SK-N-SH (cell line): ENCODE data around the gene TNFAIP8L1. TPM values are rescaled to one million over a fixed set of nuclear protein-coding genes. Genes with fewer than 3 reads are reported as not detected.

Source experiments
- CTCF ChIA-PET: fragments of 300-600, 350-600 bp; formaldehyde crosslinking; extraction: SDS; loops from one replicate; lab custom pipeline; 2021; lab: Yijun Ruan, JAX
- POLR2A ChIA-PET: fragments of 350-600 bp; sonication (Branson Sonifier 250); formaldehyde crosslinking; extraction: SDS; loops from one replicate; lab custom pipeline; 2020; ENCODE audit warnings: antibody characterized with exemption, inconsistent platforms; lab: Yijun Ruan, JAX
- DNase-seq: peaks from one replicate; pipeline ENCODE4 v3.0.0; 2012
- H2AFZ ChIP-seq: fragments of 200-600 bp; sonication (generic); 2 replicates; pipeline ENCODE4 v1.8.1; 2016; ENCODE audit warnings: antibody characterized with exemption, mild to moderate bottlenecking, low read depth
- H3F3A ChIP-seq: fragments of 200-600 bp; sonication (generic); replicated peaks from 2 replicates; pipeline ENCODE3; 2016; ENCODE audit warnings: antibody characterized with exemption, mild to moderate bottlenecking; ENCODE audit not compliant: insufficient read depth
- H3K27ac ChIP-seq, 2 experiments: fragments of 200-500 bp in 1 of 2; fragments of 200-600 bp in 1 of 2; sonication (Bioruptor generic) in 1 of 2; sonication (generic), shearing (Covaris generic) in 1 of 2; 2 replicates each; pipeline versions ENCODE4 v1.5.1 to v1.6.1; 2014 to 2016; ENCODE audit warnings: low read depth in 2 of 2, inconsistent platforms in 1 of 2, low read length in 1 of 2, mild to moderate bottlenecking in 1 of 2, mixed read lengths in 1 of 2
- H3K27me3 ChIP-seq: fragments of 200-600 bp; sonication (generic), shearing (Covaris generic); 2 replicates; pipeline ENCODE4 v1.6.1; 2016; ENCODE audit warnings: mixed run types; ENCODE audit not compliant: insufficient read depth
- H3K36me3 ChIP-seq, 2 experiments: fragments of 200-500 bp in 1 of 2; fragments of 200-600 bp in 1 of 2; sonication (Bioruptor generic) in 1 of 2; sonication (generic) in 1 of 2; replicated peaks in 1 of 2; 2 replicates each; pipeline versions ENCODE3 to v1.5.1; 2014 to 2016; ENCODE audit warnings: low read length in 1 of 2, mild to moderate bottlenecking in 1 of 2; ENCODE audit not compliant: insufficient read depth in 2 of 2, control insufficient read depth in 1 of 2
- H3K4me1 ChIP-seq, 2 experiments: fragments of 200-500 bp in 1 of 2; fragments of 200-600 bp in 1 of 2; sonication (Bioruptor generic) in 1 of 2; sonication (generic), shearing (Covaris generic) in 1 of 2; 2 replicates each; pipeline versions ENCODE4 v1.5.1 to v1.6.1; 2014 to 2016; ENCODE audit warnings: low read depth in 1 of 2, low read length in 1 of 2, mixed run types in 1 of 2; ENCODE audit not compliant: insufficient read depth in 2 of 2, control insufficient read depth in 1 of 2
- H3K4me2 ChIP-seq: fragments of 200-600 bp; sonication (generic), shearing (Covaris generic); 2 replicates; pipeline ENCODE4 v1.6.1; 2017; ENCODE audit warnings: mixed run types
- H3K4me3 ChIP-seq, 2 experiments: fragments of 200-500 bp in 1 of 2; fragments of 200-600 bp in 1 of 2; sonication (Bioruptor generic) in 1 of 2; sonication (generic), shearing (Covaris generic) in 1 of 2; 2 replicates each; pipeline versions ENCODE4 v1.5.1 to v1.8.1; 2014 to 2016; ENCODE audit warnings: low read depth in 2 of 2, inconsistent platforms in 1 of 2, low read length in 1 of 2, mild to moderate bottlenecking in 1 of 2, mixed read lengths in 1 of 2, moderate library complexity in 1 of 2
- H3K79me2 ChIP-seq: fragments of 200-600 bp; sonication (generic); 2 replicates; pipeline ENCODE4 v1.8.1; 2017; ENCODE audit warnings: mild to moderate bottlenecking; ENCODE audit not compliant: insufficient read depth
- H3K9ac ChIP-seq: fragments of 200-600 bp; sonication (generic); 2 replicates; pipeline ENCODE4 v1.6.1; 2017; ENCODE audit warnings: mixed run types
- H3K9me2 ChIP-seq: fragments of 200-600 bp; sonication (generic); 2 replicates; pipeline ENCODE4 v1.6.1; 2017; ENCODE audit warnings: mixed run types
- H3K9me3 ChIP-seq: fragments of 200-600 bp; sonication (generic); 2 replicates; pipeline ENCODE4 v1.6.1; 2017; ENCODE audit warnings: mixed run types, mild to moderate bottlenecking, moderate library complexity
- H4K20me1 ChIP-seq: fragments of 200-600 bp; sonication (generic); 2 replicates; pipeline ENCODE4 v1.6.1; 2017; ENCODE audit warnings: mild to moderate bottlenecking, mixed run types; ENCODE audit not compliant: insufficient read depth
- ELF1 ChIP-seq: IDR thresholded peaks from 2 replicates; pipeline ENCODE4 v1.4.0; 2012
- EP300 ChIP-seq, 2 experiments: IDR thresholded peaks; 2 replicates each; pipeline versions ENCODE4 v1.4.0 to v1.6.1; 2012; ENCODE audit warnings: borderline replicate concordance in 1 of 2, low read depth in 1 of 2, low read length in 1 of 2
- EZH2phosphoT487 ChIP-seq: fragments of 200-600 bp; sonication (generic); IDR thresholded peaks from 2 replicates; pipeline ENCODE4 v1.6.1; 2017; ENCODE audit warnings: low read depth, mixed run types, mild to moderate bottlenecking, antibody characterized with exemption, moderate library complexity, borderline replicate concordance
- GABPA ChIP-seq: IDR thresholded peaks from 2 replicates; pipeline ENCODE4 v1.4.0; 2012; ENCODE audit warnings: low read depth, mild to moderate bottlenecking
- GATA2 ChIP-seq: sonication (generic); formaldehyde crosslinking; IDR thresholded peaks from 2 replicates; pipeline ENCODE4 v1.5.0; 2020; ENCODE audit warnings: mild to moderate bottlenecking, missing genetic modification reagents
- MEF2A ChIP-seq: IDR thresholded peaks from 2 replicates; pipeline ENCODE4 v1.4.0; 2012; ENCODE audit warnings: low read depth, borderline replicate concordance
- NFIC ChIP-seq: IDR thresholded peaks from 2 replicates; pipeline ENCODE4 v1.4.0; 2012; ENCODE audit warnings: borderline replicate concordance
- NRF1 ChIP-seq: IDR thresholded peaks from 2 replicates; pipeline ENCODE4 v1.6.1; 2012; ENCODE audit warnings: low read depth, mild to moderate bottlenecking, low read length
- RAD21 ChIP-seq: IDR thresholded peaks from 2 replicates; pipeline ENCODE4 v1.6.1; 2012; ENCODE audit warnings: mild to moderate bottlenecking, low read length
- RCOR1 ChIP-seq: fragments of 150-350 bp; IDR thresholded peaks from 2 replicates; pipeline ENCODE4 v1.6.1; 2017; ENCODE audit warnings: antibody characterized with exemption, low read length
- SMC3 ChIP-seq: IDR thresholded peaks from 2 replicates; pipeline ENCODE4 v1.6.1; 2012; ENCODE audit warnings: low read depth, low read length, improper control_type of control experiment
- TAF1 ChIP-seq: IDR thresholded peaks from 2 replicates; pipeline ENCODE4 v1.6.1; 2012; ENCODE audit warnings: low read depth, mild to moderate bottlenecking, low read length, moderate library complexity, borderline replicate concordance
- TCF12 ChIP-seq: IDR thresholded peaks from 2 replicates; pipeline ENCODE4 v1.4.0; 2012
- WGBS: methylation state at CpG from one replicate; pipeline ENCODE4 v1.1.6; 2017; ENCODE audit warnings: low lambda C conversion rate; 5-methylcytosine and 5-hydroxymethylcytosine counted together
- polyA plus RNA-seq, 3 experiments: library from polyadenylated mRNA; depleted of rRNA; stranded (reverse); fragments of >200 nt; gene quantifications; 2 replicates each; pipeline ENCODE4 v1.2.3, GENCODE V29; 2012
- TF ChIP-seq, protein P1 (sequence below): fragments of 150-350 bp; IDR thresholded peaks from 2 replicates; pipeline ENCODE4 v1.6.1; 2016; ENCODE audit warnings: mild to moderate bottlenecking, low read depth, low read length
- TF ChIP-seq, protein P2 (sequence below): IDR thresholded peaks from 2 replicates; pipeline ENCODE4 v1.6.1; 2012; ENCODE audit warnings: mild to moderate bottlenecking, low read depth, low read length, moderate library complexity
- TF ChIP-seq, protein P3 (sequence below): IDR thresholded peaks from 2 replicates; pipeline ENCODE4 v1.4.0; 2012; ENCODE audit warnings: low read depth, borderline replicate concordance
- TF ChIP-seq, protein P4 (sequence below): IDR thresholded peaks from 2 replicates; pipeline ENCODE4 v1.4.0; 2012; ENCODE audit warnings: low read depth
- TF ChIP-seq, protein P5 (sequence below): fragments of 200-600 bp; sonication (generic); IDR thresholded peaks from 2 replicates; pipeline ENCODE4 v1.6.1; 2017; ENCODE audit warnings: antibody characterized with exemption, mild to moderate bottlenecking, moderate library complexity
- TF ChIP-seq, protein P6 (sequence below): IDR thresholded peaks from 2 replicates; pipeline ENCODE4; 2012

TNFAIP8L1 gene
- polyA plus RNA-seq, 1 of the 3 experiments (the other 2 are of a cell fraction), result 6.4 TPM

DNA sequence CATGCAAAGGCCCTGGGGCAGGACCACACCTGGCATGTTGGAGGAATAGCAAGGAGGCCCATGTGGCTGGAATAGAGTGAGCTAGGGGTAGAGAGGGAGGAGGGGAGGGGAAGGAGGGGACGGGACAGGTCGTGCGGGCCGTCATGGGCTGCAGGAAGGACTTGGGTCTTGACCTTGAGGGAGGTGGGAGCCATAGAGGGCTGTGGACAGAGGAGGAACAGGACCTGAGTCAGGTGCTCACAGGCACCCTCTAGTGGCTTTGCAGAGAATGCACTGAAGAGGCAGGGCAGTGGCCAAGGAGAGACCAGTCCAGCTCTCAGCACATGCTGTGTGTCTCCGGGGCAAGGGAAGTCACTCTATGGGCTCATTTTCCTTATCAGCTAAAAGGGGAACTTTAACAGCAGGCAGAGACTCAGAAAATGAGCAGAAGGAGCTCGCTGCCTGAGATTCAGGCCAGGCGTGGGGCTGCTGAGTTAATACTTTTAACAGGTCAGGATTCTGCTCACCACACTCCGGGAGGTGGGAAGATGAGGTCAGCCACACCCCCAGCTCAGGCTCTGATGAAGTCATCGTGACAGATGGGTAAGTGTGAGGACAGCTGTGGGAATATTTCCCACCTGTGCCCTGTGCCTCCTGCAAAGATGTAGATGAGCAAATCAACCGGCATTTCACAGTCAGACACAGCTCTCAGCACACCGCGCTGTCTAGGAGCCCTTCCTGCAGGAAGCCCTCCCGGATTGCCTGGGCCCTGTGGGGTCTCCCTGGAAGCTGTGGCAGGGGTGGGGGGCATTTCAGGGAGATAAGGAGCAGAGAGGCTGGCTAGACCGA, 6.0 kb upstream of the TNFAIP8L1 start:
- no peaks in the 10 kb centered on the region for H3K36me3 ChIP-seq
- H2AFZ ChIP-seq, result no peak overlapping the region
- no peaks in the 10 kb centered on the region for H3K9me3 ChIP-seq
- TF ChIP-seq, protein P1, sequence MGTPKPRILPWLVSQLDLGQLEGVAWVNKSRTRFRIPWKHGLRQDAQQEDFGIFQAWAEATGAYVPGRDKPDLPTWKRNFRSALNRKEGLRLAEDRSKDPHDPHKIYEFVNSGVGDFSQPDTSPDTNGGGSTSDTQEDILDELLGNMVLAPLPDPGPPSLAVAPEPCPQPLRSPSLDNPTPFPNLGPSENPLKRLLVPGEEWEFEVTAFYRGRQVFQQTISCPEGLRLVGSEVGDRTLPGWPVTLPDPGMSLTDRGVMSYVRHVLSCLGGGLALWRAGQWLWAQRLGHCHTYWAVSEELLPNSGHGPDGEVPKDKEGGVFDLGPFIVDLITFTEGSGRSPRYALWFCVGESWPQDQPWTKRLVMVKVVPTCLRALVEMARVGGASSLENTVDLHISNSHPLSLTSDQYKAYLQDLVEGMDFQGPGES, result no peak
- no peak for TF ChIP-seq GABPA
- no peak for TF ChIP-seq TAF1
- TF ChIP-seq RCOR1, result peak; percentile 75; the same call in 1 of the 2 replicates
- TF ChIP-seq, protein P2, sequence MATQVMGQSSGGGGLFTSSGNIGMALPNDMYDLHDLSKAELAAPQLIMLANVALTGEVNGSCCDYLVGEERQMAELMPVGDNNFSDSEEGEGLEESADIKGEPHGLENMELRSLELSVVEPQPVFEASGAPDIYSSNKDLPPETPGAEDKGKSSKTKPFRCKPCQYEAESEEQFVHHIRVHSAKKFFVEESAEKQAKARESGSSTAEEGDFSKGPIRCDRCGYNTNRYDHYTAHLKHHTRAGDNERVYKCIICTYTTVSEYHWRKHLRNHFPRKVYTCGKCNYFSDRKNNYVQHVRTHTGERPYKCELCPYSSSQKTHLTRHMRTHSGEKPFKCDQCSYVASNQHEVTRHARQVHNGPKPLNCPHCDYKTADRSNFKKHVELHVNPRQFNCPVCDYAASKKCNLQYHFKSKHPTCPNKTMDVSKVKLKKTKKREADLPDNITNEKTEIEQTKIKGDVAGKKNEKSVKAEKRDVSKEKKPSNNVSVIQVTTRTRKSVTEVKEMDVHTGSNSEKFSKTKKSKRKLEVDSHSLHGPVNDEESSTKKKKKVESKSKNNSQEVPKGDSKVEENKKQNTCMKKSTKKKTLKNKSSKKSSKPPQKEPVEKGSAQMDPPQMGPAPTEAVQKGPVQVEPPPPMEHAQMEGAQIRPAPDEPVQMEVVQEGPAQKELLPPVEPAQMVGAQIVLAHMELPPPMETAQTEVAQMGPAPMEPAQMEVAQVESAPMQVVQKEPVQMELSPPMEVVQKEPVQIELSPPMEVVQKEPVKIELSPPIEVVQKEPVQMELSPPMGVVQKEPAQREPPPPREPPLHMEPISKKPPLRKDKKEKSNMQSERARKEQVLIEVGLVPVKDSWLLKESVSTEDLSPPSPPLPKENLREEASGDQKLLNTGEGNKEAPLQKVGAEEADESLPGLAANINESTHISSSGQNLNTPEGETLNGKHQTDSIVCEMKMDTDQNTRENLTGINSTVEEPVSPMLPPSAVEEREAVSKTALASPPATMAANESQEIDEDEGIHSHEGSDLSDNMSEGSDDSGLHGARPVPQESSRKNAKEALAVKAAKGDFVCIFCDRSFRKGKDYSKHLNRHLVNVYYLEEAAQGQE, result no peak
- no peak for TF ChIP-seq EP300 (IDR thresholded peaks at IDR 0.05; ENCODE audit: borderline replicate concordance in 1 of 2, low read depth in 1 of 2, low read length in 1 of 2)
- no peak for TF ChIP-seq NFIC
- peak; percentile 51 for TF ChIP-seq SMC3
- no peak for TF ChIP-seq MEF2A
- TF ChIP-seq RAD21, result peak; percentile 48
- TF ChIP-seq, protein P3, sequence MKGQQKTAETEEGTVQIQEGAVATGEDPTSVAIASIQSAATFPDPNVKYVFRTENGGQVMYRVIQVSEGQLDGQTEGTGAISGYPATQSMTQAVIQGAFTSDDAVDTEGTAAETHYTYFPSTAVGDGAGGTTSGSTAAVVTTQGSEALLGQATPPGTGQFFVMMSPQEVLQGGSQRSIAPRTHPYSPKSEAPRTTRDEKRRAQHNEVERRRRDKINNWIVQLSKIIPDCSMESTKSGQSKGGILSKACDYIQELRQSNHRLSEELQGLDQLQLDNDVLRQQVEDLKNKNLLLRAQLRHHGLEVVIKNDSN, result no peak
- TF ChIP-seq EZH2phosphoT487, result no peak
- TF ChIP-seq TCF12, result peak; percentile 51; the same call in 1 of the 2 replicates
- TF ChIP-seq NRF1, result no peak
- TF ChIP-seq, protein P4, sequence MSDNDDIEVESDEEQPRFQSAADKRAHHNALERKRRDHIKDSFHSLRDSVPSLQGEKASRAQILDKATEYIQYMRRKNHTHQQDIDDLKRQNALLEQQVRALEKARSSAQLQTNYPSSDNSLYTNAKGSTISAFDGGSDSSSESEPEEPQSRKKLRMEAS, result peak; percentile 28; the same call in 1 of the 2 replicates
- TF ChIP-seq ELF1, result no peak
- TF ChIP-seq, protein P5, sequence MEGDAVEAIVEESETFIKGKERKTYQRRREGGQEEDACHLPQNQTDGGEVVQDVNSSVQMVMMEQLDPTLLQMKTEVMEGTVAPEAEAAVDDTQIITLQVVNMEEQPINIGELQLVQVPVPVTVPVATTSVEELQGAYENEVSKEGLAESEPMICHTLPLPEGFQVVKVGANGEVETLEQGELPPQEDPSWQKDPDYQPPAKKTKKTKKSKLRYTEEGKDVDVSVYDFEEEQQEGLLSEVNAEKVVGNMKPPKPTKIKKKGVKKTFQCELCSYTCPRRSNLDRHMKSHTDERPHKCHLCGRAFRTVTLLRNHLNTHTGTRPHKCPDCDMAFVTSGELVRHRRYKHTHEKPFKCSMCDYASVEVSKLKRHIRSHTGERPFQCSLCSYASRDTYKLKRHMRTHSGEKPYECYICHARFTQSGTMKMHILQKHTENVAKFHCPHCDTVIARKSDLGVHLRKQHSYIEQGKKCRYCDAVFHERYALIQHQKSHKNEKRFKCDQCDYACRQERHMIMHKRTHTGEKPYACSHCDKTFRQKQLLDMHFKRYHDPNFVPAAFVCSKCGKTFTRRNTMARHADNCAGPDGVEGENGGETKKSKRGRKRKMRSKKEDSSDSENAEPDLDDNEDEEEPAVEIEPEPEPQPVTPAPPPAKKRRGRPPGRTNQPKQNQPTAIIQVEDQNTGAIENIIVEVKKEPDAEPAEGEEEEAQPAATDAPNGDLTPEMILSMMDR, result peak; percentile 77
- no peak for TF ChIP-seq GATA2 (CRISPR knock-in tag)
- TF ChIP-seq, protein P6, sequence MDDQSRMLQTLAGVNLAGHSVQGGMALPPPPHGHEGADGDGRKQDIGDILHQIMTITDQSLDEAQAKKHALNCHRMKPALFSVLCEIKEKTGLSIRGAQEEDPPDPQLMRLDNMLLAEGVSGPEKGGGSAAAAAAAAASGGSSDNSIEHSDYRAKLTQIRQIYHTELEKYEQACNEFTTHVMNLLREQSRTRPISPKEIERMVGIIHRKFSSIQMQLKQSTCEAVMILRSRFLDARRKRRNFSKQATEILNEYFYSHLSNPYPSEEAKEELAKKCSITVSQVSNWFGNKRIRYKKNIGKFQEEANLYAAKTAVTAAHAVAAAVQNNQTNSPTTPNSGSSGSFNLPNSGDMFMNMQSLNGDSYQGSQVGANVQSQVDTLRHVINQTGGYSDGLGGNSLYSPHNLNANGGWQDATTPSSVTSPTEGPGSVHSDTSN, result 0 out of 2 replicates have a peak, but pooled peaks have one; percentile 16
- TF ChIP-seq, all 33 proteins: peak for 7
- H3K4me2 ChIP-seq, result no peak overlapping the region
- H4K20me1 ChIP-seq, result no peaks in the 10 kb centered on the region
- H3K27ac ChIP-seq, result peak overlapping the region in 1 of 2 experiments; percentile 78; a peak in 1 of 4 replicates
- H3F3A ChIP-seq, result peaks cover 32% of the 10 kb centered on the region
- no peaks in the 10 kb centered on the region for H3K79me2 ChIP-seq
- no peak overlapping the region; a peak in 1 of 4 replicates for H3K4me3 ChIP-seq
- peaks cover 0 to 8% of the 10 kb centered on the region in 2 experiments; a peak in 1 of 4 replicates for H3K4me1 ChIP-seq
- 24% methylated on average over 11 of the region's 14 CpGs for WGBS
- ChIA-PET POLR2A (no interaction called here), CTCF (interaction anchor here (0.6 to 3.6 kb wide), 24 partner anchors 8 to 107 kb away, joined by 3 to 58 read pairs (median 4); partner anchors contain the start of genes MYDGF and SEMA6B)
- H3K27me3 ChIP-seq, result no peaks in the 10 kb centered on the region
- no peak overlapping the region for H3K9ac ChIP-seq
- H3K9me2 ChIP-seq, result no peaks in the 10 kb centered on the region
- peak; percentile 73 for DNase-seq
